GM19468 (cell line): ENCODE results near the gene VAV3.
"Not testable (repeated sequence)": the region's sequence is repeated elsewhere in the genome, so short reads cannot be mapped to it uniquely, and the experiment has no call there.

Experiments
- ATAC-seq: cut with Tn5 transposase; IDR thresholded peaks from one replicate; pipeline ENCODE4 v1.9.1; 2021; ENCODE audit warnings: mild to moderate bottlenecking, moderate library complexity, moderate number of reproducible peaks; ENCODE audit not compliant: unreplicated experiment; ENCODE audit errors: extremely low read depth

Gene VAV3

GRCh38 chr1:107863342-107863741 lies 101.6 kb downstream of the VAV3 start:
- ATAC-seq, result no peak

- no peak for ATAC-seq
Observed at GRCh38 chr1:107862064-107862463, 102.9 kb downstream of the VAV3 start.

GRCh38 chr1:107858323-107858722 lies 106.7 kb downstream of the VAV3 start:
- ATAC-seq, result no peak

GRCh38 chr1:107851418-107851817 lies 113.6 kb downstream of the VAV3 start:
- no peak for ATAC-seq

- ATAC-seq, result not testable (repeated sequence)
Observed at GRCh38 chr1:107844541-107845194, 120.3 kb downstream of the VAV3 start.

GRCh38 chr1:107843989-107844388 lies 121.0 kb downstream of the VAV3 start:
- no peak for ATAC-seq

- ATAC-seq, result no peak
Observed at GRCh38 chr1:107842241-107842640, 122.7 kb downstream of the VAV3 start.

- no peak for ATAC-seq
Observed at GRCh38 chr1:107840725-107841124, 124.3 kb downstream of the VAV3 start.

- no peak for ATAC-seq
Observed at GRCh38 chr1:107838056-107838455, 126.9 kb downstream of the VAV3 start.

- no peak for ATAC-seq
Observed at GRCh38 chr1:107835151-107835670, 129.8 kb downstream of the VAV3 start.

GRCh38 chr1:107833061-107833460 lies 131.9 kb downstream of the VAV3 start:
- no peak for ATAC-seq

GRCh38 chr1:107831921-107832320 lies 133.1 kb downstream of the VAV3 start:
- ATAC-seq, result no peak

- no peak for ATAC-seq
Observed at GRCh38 chr1:107830526-107830925, 134.5 kb downstream of the VAV3 start.

- no peak for ATAC-seq
Observed at GRCh38 chr1:107830075-107830474, 134.9 kb downstream of the VAV3 start.

GRCh38 chr1:107829036-107829770 lies 135.8 kb downstream of the VAV3 start:
- no peak for ATAC-seq

GRCh38 chr1:107824946-107825345 lies 140.0 kb downstream of the VAV3 start:
- no peak for ATAC-seq

GRCh38 chr1:107821340-107821739 lies 143.6 kb downstream of the VAV3 start:
- no peak for ATAC-seq

- no peak for ATAC-seq
Observed at GRCh38 chr1:107820801-107821200, 144.2 kb downstream of the VAV3 start.

GRCh38 chr1:107817935-107818334 lies 147.0 kb downstream of the VAV3 start:
- ATAC-seq, result no peak

GRCh38 chr1:107817206-107817605 lies 147.8 kb downstream of the VAV3 start:
- ATAC-seq, result no peak

- ATAC-seq, result no peak
Observed at GRCh38 chr1:107810291-107810951, 154.6 kb downstream of the VAV3 start.
